Upper lobe of right lung (tissue), 1 donor: ENCODE results near the gene FANCG. TPM values are rescaled to one million over a fixed set of nuclear protein-coding genes. Genes with fewer than 3 reads are reported as not detected.

Source experiments
- ATAC-seq: fragments of 200-7000 bp; cut with Tn5 transposase; one replicate; pipeline ENCODE4 v1.9.1; 2020; ENCODE audit warnings: mild to moderate bottlenecking, moderate library complexity
- DNase-seq: peaks from one replicate; pipeline ENCODE4 v3.0.0-alpha.2; 2020
- H3K27ac ChIP-seq: fragments of 200-600 bp; one replicate; pipeline ENCODE4 v1.8.0; 2022
- H3K27me3 ChIP-seq: fragments of 200-600 bp; one replicate; pipeline ENCODE4 v1.8.0; 2022; ENCODE audit warnings: mild to moderate bottlenecking
- H3K36me3 ChIP-seq: fragments of 200-600 bp; one replicate; pipeline ENCODE4 v1.8.0; 2022
- H3K4me1 ChIP-seq: fragments of 200-600 bp; one replicate; pipeline ENCODE4 v1.8.0; 2022
- H3K4me3 ChIP-seq: fragments of 200-600 bp; one replicate; pipeline ENCODE4 v1.8.0; 2022; ENCODE audit warnings: mild to moderate bottlenecking
- H3K9me3 ChIP-seq: fragments of 200-600 bp; one replicate; pipeline ENCODE4 v1.8.0; 2022
- CTCF ChIP-seq: fragments of 200-600 bp; IDR thresholded peaks from one replicate; pipeline ENCODE4 v1.8.0; 2022; ENCODE audit warnings: antibody characterized with exemption
- intact Hi-C: fragments of 100-400 bp; cut with DNase I; formaldehyde crosslinking; loops from one replicate; pipeline ENCODE4 v1.11.0; 2022
- total RNA-seq: library from RNA; stranded (reverse); fragmentation: NEBNext Ultra II Directional; extraction: Animal tissue kit (Norgen Biotek cat#: 25700); gene quantifications from one replicate; pipeline ENCODE4 v1.2.1, GENCODE V29; 2021
- donor health status: DM: no; HTN: yes; CAD: no; lungs with severe emphysema.

The FANCG gene
- total RNA-seq, 1 donor from 2014 or later = 9.4 TPM

- H3K36me3 ChIP-seq = peaks cover 60% of the 10 kb centered on the region
These were observed 25.4 kb upstream of the FANCG start for GRCh38 chr9:35105126-35105525.

GRCh38 chr9:35104586-35104985 is 24.8 kb upstream of the FANCG start:
- no peaks in the 10 kb centered on the region for H3K9me3 ChIP-seq
- no peak for TF ChIP-seq CTCF
- H3K27ac ChIP-seq = no peak overlapping the region
- H3K27me3 ChIP-seq = no peaks in the 10 kb centered on the region
- peak; percentile 11 for DNase-seq
- intact Hi-C loops = no loop called here
- peaks cover 17% of the 10 kb centered on the region for H3K4me1 ChIP-seq
- ATAC-seq = no peak
- H3K36me3 ChIP-seq = peaks cover 65% of the 10 kb centered on the region
- H3K4me3 ChIP-seq = no peak overlapping the region

More at GRCh38 chr9:35105126-35105525, 25.4 kb upstream of the FANCG start:
- no peak for TF ChIP-seq CTCF
- Histone ChIP-seq H3K9me3 (no peaks in the 10 kb centered on the region), H3K4me1 (peaks cover 22% of the 10 kb centered on the region), H3K27ac (no peak overlapping the region), H3K27me3 (no peaks in the 10 kb centered on the region), H3K4me3 (no peak overlapping the region)
- DNase-seq = peak; percentile 16
- ATAC-seq = no peak
- intact Hi-C loops = no loop called here

GRCh38 chr9:35103660-35104191 is 24.0 kb upstream of the FANCG start:
- H3K9me3 ChIP-seq = no peaks in the 10 kb centered on the region
- no peak for TF ChIP-seq CTCF
- no peaks in the 10 kb centered on the region for H3K27me3 ChIP-seq
- peaks cover 68% of the 10 kb centered on the region for H3K36me3 ChIP-seq
- DNase-seq = peak; percentile 9
- no peak for ATAC-seq
- H3K4me1 ChIP-seq = peaks cover 17% of the 10 kb centered on the region
- intact Hi-C loops = no loop called here
- peak overlapping the region; percentile 92 for H3K27ac ChIP-seq
- H3K4me3 ChIP-seq = peak overlapping the region; percentile 86

- intact Hi-C loops = no loop called here
- ATAC-seq (peak; percentile 98), DNase-seq (peak; percentile 95)
- peaks cover 17% of the 10 kb centered on the region for H3K4me1 ChIP-seq
- no peaks in the 10 kb centered on the region for H3K9me3 ChIP-seq
- peaks cover 63% of the 10 kb centered on the region for H3K36me3 ChIP-seq
- no peaks in the 10 kb centered on the region for H3K27me3 ChIP-seq
- TF ChIP-seq CTCF = no peak
- H3K27ac ChIP-seq = peak within 1 kb of the TSS; percentile 92
- peak within 1 kb of the TSS; percentile 86 for H3K4me3 ChIP-seq
These were observed 23.3 kb upstream of the FANCG start, which contains the start of gene STOML2 for GRCh38 chr9:35102769-35103659. STOML2 (minus strand) TSS chr9:35103131; CDS start chr9:35103094, 37 bp downstream.

GRCh38 chr9:35102465-35102768 is 22.7 kb upstream of the FANCG start:
- H3K4me3 ChIP-seq = peak overlapping the region; percentile 86
- no peaks in the 10 kb centered on the region for H3K27me3 ChIP-seq
- intact Hi-C loops = no loop called here
- H3K4me1 ChIP-seq = peaks cover 17% of the 10 kb centered on the region
- H3K36me3 ChIP-seq = peaks cover 57% of the 10 kb centered on the region
- peak; percentile 1 for ATAC-seq
- H3K27ac ChIP-seq = peak overlapping the region; percentile 92
- no peak for DNase-seq
- no peak for TF ChIP-seq CTCF
- H3K9me3 ChIP-seq = no peaks in the 10 kb centered on the region
